BLaER1 treated with 17β-estradiol and CSF1 and Interleukin-3, amounts not matched to agents 10 nM and 100 nM (cell line): ENCODE measurements around the gene FOXJ3.
"Not testable (repeated sequence)": the region's sequence is repeated elsewhere in the genome, so short reads cannot be mapped to it uniquely, and the experiment has no call there.

ENCODE experiments used
- H3K27ac ChIP-seq, 11 experiments: shearing (Covaris generic); formaldehyde crosslinking; 2 replicates each; pipeline ENCODE4 v1.8.1; 2022
- H3K27me3 ChIP-seq, 11 experiments: shearing (Covaris generic); formaldehyde crosslinking; 2 replicates each; pipeline ENCODE4 v1.8.1; 2022
- H3K36me3 ChIP-seq, 11 experiments: shearing (Covaris generic); formaldehyde crosslinking; 2 replicates each; pipeline ENCODE4 v1.8.1; 2022
- H3K4me1 ChIP-seq, 10 experiments: shearing (Covaris generic); formaldehyde crosslinking; 2 replicates each; pipeline ENCODE4 v1.8.1; 2022
- H3K4me2 ChIP-seq, 11 experiments: shearing (Covaris generic); formaldehyde crosslinking; 2 replicates each; pipeline ENCODE4 v1.8.1; 2022
- H3K4me3 ChIP-seq, 10 experiments: shearing (Covaris generic); formaldehyde crosslinking; 2 replicates each; pipeline ENCODE4 v1.8.1; 2022
- H3K9ac ChIP-seq, 11 experiments: shearing (Covaris generic); formaldehyde crosslinking; 2 replicates each; pipeline ENCODE4 v1.8.1; 2022
- H3K9me3 ChIP-seq, 11 experiments: shearing (Covaris generic); formaldehyde crosslinking; replicated peaks in 1 of 11; 2 replicates each; pipeline ENCODE4 v1.8.1; 2022
- H4K20me1 ChIP-seq, 11 experiments: shearing (Covaris generic); formaldehyde crosslinking; 2 replicates each; pipeline ENCODE4 v1.8.1; 2022
- Cebpa-rat ChIP-seq, 11 experiments: shearing (Covaris generic); IDR thresholded peaks; 2 replicates each; pipeline ENCODE4 v1.8.1; 2022

FOXJ3 gene

DNA sequence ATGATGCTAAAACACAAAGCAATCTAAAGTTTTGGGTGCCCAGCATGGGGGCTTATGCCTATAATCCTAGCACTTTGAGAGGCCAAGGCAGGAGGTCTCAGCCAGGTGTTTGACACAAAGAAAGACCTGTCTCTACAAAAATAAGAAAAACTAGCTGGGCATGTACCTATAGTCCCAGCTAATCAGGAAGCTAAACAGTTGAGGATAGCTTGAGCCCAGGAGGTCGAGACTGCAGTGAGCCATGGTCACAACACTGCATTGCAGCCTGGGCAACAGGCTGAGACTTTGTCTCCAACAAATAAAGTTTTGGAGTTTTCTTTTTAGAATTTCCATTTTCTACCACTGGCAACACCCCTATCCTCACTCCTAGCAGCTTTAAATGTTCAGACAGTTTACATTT, 115.4 kb downstream of the FOXJ3 start:
- H3K27ac ChIP-seq: no peak overlapping the region

DNA sequence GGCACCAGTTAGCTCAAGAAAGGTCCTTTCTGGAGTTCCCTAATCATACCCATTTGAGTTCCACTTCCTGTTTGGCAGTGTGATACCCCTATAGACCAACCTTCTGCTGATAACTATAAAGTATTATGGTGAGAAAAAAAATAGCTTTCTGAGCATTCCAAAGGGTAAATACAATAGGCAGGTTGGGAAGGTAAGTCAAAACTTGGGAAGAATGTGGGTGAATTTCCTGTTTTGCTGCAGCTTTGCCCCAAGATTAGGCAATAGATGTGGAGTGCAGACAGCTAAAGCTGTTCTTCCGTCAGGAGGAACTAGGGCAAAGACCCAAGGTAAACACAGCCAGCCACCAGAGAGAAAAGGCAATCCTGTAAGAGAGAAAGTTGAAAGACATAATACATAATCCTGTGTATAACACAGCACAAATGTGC, 120.6 kb downstream of the FOXJ3 start:
- peaks cover 9 to 22% (median 12%) of the 10 kb centered on the region in 10 experiments; a peak in 17 of 20 replicates for H3K4me1 ChIP-seq
- H4K20me1 ChIP-seq: peaks cover 0 to 53% (median 23%) of the 10 kb centered on the region in 11 experiments; a peak in 14 of 22 replicates
- H3K27ac ChIP-seq: no peak overlapping the region
- H3K9ac ChIP-seq: no peak overlapping the region
- no peaks in the 10 kb centered on the region for H3K27me3 ChIP-seq
- TF ChIP-seq Cebpa-rat (IDR thresholded peaks at IDR 0.05): no peak
- peak overlapping the region in 1 of 11 experiments; percentile 18; a peak in 2 of 22 replicates for H3K4me2 ChIP-seq
- no peak overlapping the region for H3K4me3 ChIP-seq
- peaks cover 55 to 100% (median 77%) of the 10 kb centered on the region in 11 experiments for H3K36me3 ChIP-seq
- H3K9me3 ChIP-seq: peaks cover 18 to 80% (median 76%) of the 10 kb centered on the region in 11 experiments; a peak in 21 of 22 replicates

More for the DNA sequence above, 115.4 kb downstream of the FOXJ3 start:
- no peak for TF ChIP-seq Cebpa-rat (IDR thresholded peaks at IDR 0.05)
- H3K27me3 ChIP-seq: no peaks in the 10 kb centered on the region
- H3K4me2 ChIP-seq: no peak overlapping the region
- H3K9ac ChIP-seq: no peak overlapping the region
- H4K20me1 ChIP-seq: peaks cover 6 to 56% (median 24%) of the 10 kb centered on the region in 11 experiments; a peak in 15 of 22 replicates
- H3K9me3 ChIP-seq: peaks cover 0 to 30% (median 25%) of the 10 kb centered on the region in 11 experiments; a peak in 19 of 22 replicates
- H3K36me3 ChIP-seq: peaks cover 30 to 87% (median 51%) of the 10 kb centered on the region in 11 experiments; a peak in 21 of 22 replicates
- peaks cover 0 to 5% (median 0%) of the 10 kb centered on the region in 10 experiments; a peak in 2 of 20 replicates for H3K4me1 ChIP-seq
- no peak overlapping the region for H3K4me3 ChIP-seq

DNA sequence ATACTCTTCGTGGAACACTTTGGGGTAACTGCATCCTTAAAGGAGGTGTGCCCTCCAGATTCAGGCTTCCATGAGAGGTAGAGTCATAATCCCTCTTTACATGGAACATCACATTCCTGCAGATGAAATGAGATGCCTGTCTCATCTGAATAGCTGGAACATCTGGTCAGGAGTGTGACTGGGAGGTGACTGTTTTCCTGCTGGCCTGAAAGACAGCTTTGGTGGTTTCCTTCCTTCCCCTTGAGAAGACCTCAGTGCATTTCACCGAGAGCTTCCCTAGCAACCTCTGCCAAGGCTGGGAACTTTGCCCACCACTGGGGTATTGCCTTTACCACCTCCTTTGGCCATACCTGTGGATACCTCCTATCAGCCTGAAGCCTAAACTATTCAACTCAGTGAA, 123.8 kb downstream of the FOXJ3 start:
- Histone ChIP-seq H3K9me3 (peaks cover 42 to 96% (median 94%) of the 10 kb centered on the region in 11 experiments; a peak in 21 of 22 replicates), H3K27ac (no peak overlapping the region), H4K20me1 (peaks cover 0 to 48% (median 15%) of the 10 kb centered on the region in 11 experiments; a peak in 11 of 22 replicates), H3K27me3 (no peaks in the 10 kb centered on the region), H3K4me3 (no peak overlapping the region), H3K9ac (no peak overlapping the region), H3K4me1 (peaks cover 9 to 22% (median 12%) of the 10 kb centered on the region in 10 experiments; a peak in 17 of 20 replicates), H3K36me3 (peaks cover 62 to 100% (median 91%) of the 10 kb centered on the region in 11 experiments), H3K4me2 (peak overlapping the region in 8 of 11 experiments; percentile 10 to 46 (median 34); a peak in 13 of 22 replicates)
- no peak for TF ChIP-seq Cebpa-rat (IDR thresholded peaks at IDR 0.05)

DNA sequence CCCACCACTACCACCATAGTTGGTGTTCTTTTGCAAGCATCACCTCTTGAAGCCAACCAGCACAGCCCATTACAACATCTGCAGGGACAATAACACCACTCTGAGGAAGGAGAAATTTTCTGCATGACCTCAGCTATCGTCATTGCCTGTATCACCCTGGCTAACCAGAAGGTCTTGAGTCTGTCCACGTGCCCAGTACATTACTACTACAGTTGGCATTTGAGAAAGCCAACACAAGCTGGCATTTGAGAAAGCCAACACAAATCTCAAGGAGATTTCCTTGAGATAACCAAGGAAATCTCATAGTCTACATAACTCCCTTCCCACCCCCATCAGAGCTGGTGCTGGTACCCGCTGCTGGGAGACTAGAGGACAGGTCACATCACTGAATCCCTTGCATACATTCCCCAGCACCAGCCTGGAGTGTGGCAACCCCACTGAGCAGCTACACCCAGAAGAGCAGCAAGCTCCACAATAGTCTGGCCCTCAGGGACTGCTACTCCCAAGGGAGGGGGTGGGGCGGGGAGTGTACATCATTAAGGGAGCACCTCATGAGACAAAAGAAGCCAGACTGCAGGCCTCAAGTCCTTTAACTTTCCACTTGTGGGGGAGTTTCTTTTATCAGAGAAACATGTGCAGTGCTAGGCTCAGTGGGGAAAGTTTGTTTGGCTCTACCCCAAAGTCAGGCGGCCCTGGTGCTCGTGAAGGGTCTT, 124.5 kb downstream of the FOXJ3 start:
- H3K4me3 ChIP-seq: no peak overlapping the region
- H3K4me1 ChIP-seq: peaks cover 9 to 22% (median 12%) of the 10 kb centered on the region in 10 experiments; a peak in 17 of 20 replicates
- peak overlapping the region in 6 of 11 experiments; percentile 19 to 46 (median 37); a peak in 10 of 22 replicates for H3K4me2 ChIP-seq
- no peaks in the 10 kb centered on the region for H3K27me3 ChIP-seq
- peaks cover 0 to 51% (median 15%) of the 10 kb centered on the region in 11 experiments; a peak in 11 of 22 replicates for H4K20me1 ChIP-seq
- H3K27ac ChIP-seq: no peak overlapping the region
- TF ChIP-seq Cebpa-rat (IDR thresholded peaks at IDR 0.05): no peak
- no peak overlapping the region for H3K9ac ChIP-seq
- peaks cover 42 to 98% (median 89%) of the 10 kb centered on the region in 11 experiments; a peak in 21 of 22 replicates for H3K9me3 ChIP-seq
- H3K36me3 ChIP-seq: peaks cover 68 to 100% (median 93%) of the 10 kb centered on the region in 11 experiments

DNA sequence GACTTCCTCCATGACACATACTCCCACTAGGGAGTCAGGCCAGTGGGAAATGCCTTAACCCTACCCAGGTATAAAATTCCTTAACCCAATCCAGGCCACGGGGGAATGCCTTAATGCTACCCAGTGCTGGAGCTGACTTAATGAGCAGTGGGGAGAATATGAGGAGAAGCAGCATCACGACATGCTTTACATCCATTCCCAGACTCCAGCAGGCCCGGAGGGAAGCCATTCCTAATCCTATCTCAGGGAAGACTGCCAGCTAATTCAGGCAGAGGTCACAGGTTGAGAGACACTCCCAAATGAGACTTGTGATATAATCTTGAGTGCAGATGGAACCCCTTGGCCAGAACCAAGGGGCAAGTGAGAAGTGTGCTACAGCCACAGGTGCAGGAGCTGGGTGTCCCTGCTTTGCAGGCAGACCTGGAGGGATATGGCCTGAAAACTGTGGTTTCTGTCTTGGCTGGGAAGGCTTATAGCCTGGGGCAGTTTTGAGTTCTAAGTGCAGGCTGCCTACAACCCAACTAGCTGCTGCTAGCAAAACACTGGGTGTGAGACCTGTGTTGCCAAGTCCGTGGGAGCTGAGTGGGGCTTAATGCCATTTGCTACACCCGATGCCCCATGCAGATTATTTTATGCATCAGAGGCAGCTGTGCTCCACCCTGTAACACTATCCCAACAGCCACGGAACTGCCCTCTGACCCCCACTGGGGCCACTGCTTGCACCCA, 125.3 kb downstream of the FOXJ3 start:
- Histone ChIP-seq H3K9ac (no peak overlapping the region), H3K4me1 (peaks cover 9 to 18% (median 12%) of the 10 kb centered on the region in 10 experiments; a peak in 17 of 20 replicates), H3K4me2 (no peak overlapping the region), H3K27me3 (no peaks in the 10 kb centered on the region), H3K36me3 (peaks cover 77 to 100% (median 97%) of the 10 kb centered on the region in 11 experiments), H3K27ac (no peak overlapping the region), H3K4me3 (no peak overlapping the region), H4K20me1 (peaks cover 0 to 48% (median 15%) of the 10 kb centered on the region in 11 experiments; a peak in 11 of 22 replicates), H3K9me3 (peaks cover 42 to 98% (median 87%) of the 10 kb centered on the region in 11 experiments; a peak in 21 of 22 replicates)
- no peak for TF ChIP-seq Cebpa-rat (IDR thresholded peaks at IDR 0.05)

DNA sequence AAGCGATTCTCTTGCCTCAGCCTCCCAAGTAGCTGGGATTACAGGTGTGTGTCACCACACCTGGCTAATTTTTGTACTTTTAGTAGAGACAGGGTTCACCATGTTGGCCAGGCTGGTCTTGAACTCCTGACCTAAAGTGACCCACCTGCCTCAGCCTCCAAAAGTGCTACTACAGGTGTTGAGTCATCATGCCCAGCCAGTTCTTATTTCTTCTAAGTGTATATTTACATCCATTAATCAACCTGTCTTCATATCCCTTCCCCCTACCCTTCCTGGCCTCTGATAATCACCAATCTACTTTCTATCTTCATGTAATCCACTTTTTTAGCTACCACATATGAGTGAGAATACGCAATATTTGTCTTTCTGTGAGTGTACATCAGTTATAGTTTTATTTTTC, 128.1 kb downstream of the FOXJ3 start:
- H3K27ac ChIP-seq, H3K9ac ChIP-seq, H3K27me3 ChIP-seq, H3K4me3 ChIP-seq, H3K4me2 ChIP-seq: not testable (repeated sequence)
- Histone ChIP-seq H3K36me3 (peaks cover 82 to 100% (median 97%) of the 10 kb centered on the region in 11 experiments), H3K4me1 (peaks cover 8 to 14% (median 11%) of the 10 kb centered on the region in 10 experiments; a peak in 17 of 20 replicates), H4K20me1 (peaks cover 0 to 40% (median 15%) of the 10 kb centered on the region in 11 experiments; a peak in 11 of 22 replicates), H3K9me3 (peaks cover 53 to 98% (median 87%) of the 10 kb centered on the region in 11 experiments)

DNA sequence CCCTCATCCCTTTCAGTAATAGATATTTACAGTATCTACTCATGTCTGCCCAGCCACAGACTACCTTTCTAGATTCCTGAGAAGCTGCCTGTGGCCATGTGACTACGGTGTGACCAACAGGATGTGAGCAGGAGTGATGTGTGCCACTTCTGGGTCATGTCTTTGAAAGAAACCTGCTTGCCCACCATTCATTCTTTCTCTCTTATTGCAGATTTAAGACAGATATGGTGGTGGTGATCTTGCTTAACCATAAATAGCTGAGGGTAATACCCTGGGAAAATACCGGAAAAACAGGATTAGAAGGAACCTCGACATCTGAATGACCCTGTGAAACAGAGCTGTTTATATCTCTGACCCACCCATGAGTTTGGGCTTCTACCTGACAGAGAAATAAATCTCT, 128.9 kb downstream of the FOXJ3 start:
- H4K20me1 ChIP-seq: peaks cover 0 to 35% (median 15%) of the 10 kb centered on the region in 11 experiments; a peak in 11 of 22 replicates
- no peak overlapping the region for H3K9ac ChIP-seq
- no peak overlapping the region for H3K4me3 ChIP-seq
- H3K27ac ChIP-seq: no peak overlapping the region
- H3K36me3 ChIP-seq: peaks cover 75 to 99% (median 95%) of the 10 kb centered on the region in 11 experiments
- H3K4me1 ChIP-seq: peaks cover 2 to 6% (median 3%) of the 10 kb centered on the region in 10 experiments; a peak in 16 of 20 replicates
- H3K9me3 ChIP-seq: peaks cover 55 to 92% (median 82%) of the 10 kb centered on the region in 11 experiments
- TF ChIP-seq Cebpa-rat (IDR thresholded peaks at IDR 0.05): no peak
- no peaks in the 10 kb centered on the region for H3K27me3 ChIP-seq
- H3K4me2 ChIP-seq: no peak overlapping the region

DNA sequence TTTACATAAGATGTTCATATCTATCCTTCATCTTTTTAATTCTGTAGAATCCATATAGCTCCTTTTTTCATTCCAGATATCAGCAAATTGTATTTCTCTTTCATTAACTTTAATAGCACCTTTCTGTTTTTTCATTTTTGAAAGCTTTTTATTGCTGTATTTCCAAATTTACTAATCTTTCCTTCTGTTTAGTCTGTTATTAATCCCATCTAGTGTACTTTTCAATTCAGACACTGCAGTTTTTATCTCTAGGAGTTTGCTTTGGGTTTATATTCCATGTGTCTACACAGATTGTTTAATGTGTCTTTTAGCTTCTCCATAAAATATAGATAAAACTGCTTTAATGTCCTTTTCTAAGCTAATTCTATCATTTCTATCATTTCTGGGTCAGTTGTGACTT, 133.0 kb downstream of the FOXJ3 start:
- Histone ChIP-seq H3K36me3 (peaks cover 71 to 99% (median 93%) of the 10 kb centered on the region in 11 experiments), H3K27me3 (no peaks in the 10 kb centered on the region), H3K9ac (no peak overlapping the region), H3K4me2 (no peak overlapping the region), H3K4me3 (no peak overlapping the region), H3K4me1 (no peaks in the 10 kb centered on the region), H3K9me3 (peaks cover 28 to 50% (median 43%) of the 10 kb centered on the region in 11 experiments), H3K27ac (no peak overlapping the region), H4K20me1 (peaks cover 0 to 9% (median 0%) of the 10 kb centered on the region in 11 experiments; a peak in 2 of 22 replicates)
- no peak for TF ChIP-seq Cebpa-rat (IDR thresholded peaks at IDR 0.05)
